Astrocyte of the spinal cord (primary cell): ENCODE data around the gene PPIA.

Experiments used
- DNase-seq: peaks from one replicate; pipeline ENCODE4 v3.0.0; 2011; ENCODE audit warnings: low read depth, low spot score
- H3K4me3 ChIP-seq: 2 replicates; pipeline ENCODE4 v1.5.1; 2011; ENCODE audit warnings: low read depth, mild to moderate bottlenecking, low read length, moderate library complexity
- CTCF ChIP-seq: IDR thresholded peaks from 2 replicates; pipeline ENCODE4 v1.5.1; 2012; ENCODE audit warnings: low read depth, mild to moderate bottlenecking, low read length, inconsistent platforms
- in situ Hi-C: cut with HindIII; loops from 2 replicates; pipeline ENCODE4 v1.10.0; 2017; ENCODE audit warnings: low sequenced_read_pairs

Gene PPIA

DNA sequence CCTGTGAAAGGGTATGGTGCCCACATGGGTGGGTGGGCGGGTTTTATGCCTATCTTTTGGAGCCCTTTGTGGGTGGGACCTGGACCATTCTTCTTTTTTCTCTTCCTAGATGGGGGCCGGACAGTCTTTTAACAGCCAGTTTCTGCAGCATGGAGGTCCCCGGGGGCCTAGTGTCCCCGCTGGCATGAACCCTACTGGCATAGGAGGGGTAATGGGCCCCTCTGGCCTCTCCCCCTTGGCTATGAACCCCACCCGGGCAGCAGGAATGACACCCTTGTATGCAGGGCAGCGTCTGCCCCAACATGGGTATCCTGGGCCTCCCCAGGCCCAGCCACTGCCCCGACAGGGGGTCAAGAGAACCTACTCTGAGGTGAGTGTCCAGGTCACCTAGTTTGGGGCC, 38.7 kb upstream of the PPIA start:
- no peak for TF ChIP-seq CTCF
- DNase-seq: no peak
- no peak overlapping the region for H3K4me3 ChIP-seq
- in situ Hi-C loops: no loop called here

DNA sequence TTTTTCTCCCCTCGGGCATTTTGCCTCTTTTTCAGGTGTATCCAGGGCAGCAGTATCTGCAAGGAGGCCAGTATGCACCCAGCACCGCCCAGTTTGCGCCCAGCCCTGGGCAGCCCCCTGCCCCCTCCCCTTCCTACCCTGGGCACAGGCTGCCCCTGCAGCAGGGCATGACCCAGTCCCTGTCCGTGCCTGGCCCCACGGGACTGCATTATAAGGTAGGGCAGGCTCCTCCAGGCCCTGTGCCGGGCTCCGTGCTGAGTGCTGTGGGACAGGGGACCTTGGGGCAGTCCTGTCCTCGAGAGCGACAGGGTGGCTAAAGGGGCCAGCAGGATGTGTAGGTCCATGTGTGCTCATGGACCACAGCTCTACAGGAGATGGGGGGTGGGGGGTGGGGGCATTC, 37.2 kb upstream of the PPIA start:
- DNase-seq: no peak
- no peak overlapping the region for H3K4me3 ChIP-seq
- no peak for TF ChIP-seq CTCF
- in situ Hi-C loops: no loop called here

GRCh38 chr7:44760034-44760580, 36.4 kb upstream of the PPIA start:
- in situ Hi-C loops: no loop called here
- no peak for DNase-seq
- TF ChIP-seq CTCF: no peak
- H3K4me3 ChIP-seq: no peak overlapping the region

DNA sequence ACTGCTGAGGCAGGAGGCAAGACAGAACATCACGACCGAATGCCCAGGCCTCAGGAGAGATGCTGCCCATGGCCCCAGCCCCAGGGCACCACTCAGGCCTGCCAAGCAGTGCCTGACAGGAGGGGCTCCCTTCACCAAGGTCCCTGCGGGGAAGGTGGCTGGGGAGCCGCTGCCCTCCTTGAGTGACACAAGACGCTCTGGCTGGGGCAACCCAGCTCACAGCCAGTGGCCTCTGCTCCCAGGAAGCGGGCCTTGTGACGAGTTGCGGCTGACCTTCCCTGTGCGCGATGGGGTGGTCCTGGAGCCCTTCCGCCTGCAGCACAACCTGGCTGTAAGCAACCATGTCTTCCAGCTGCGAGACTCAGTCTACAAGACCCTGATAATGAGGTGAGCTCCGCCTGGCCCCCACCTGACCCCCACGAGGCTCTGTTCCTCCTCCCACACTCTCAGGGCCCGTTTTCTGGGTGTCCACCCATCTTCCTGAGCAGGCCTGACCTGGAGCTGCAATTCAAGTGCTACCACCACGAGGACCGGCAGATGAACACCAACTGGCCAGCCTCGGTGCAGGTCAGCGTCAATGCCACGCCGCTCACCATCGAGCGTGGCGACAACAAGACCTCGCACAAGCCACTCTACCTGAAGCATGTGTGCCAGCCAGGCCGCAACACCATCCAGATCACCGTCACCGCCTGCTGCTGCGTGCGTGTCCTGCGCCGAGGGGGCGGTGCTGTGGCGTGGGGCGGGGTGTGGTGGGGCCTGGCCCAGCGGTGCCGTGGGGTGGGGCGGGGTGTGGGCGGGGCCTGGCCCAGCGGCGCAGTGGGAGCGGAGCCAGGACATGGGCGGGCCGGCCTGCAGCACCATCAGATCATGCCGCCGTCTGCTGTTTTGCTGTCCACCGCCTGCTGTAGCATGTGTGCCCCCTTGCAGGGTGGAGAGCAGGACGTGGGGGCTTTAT, 35.0 kb upstream of the PPIA start:
- in situ Hi-C loops: no loop called here
- H3K4me3 ChIP-seq: no peak overlapping the region
- DNase-seq: no peak
- no peak for TF ChIP-seq CTCF

GRCh38 chr7:44762300-44762699, 34.2 kb upstream of the PPIA start:
- in situ Hi-C loops: no loop called here
- H3K4me3 ChIP-seq: no peak overlapping the region
- no peak for TF ChIP-seq CTCF
- DNase-seq: no peak

GRCh38 chr7:44762726-44763522, 33.6 kb upstream of the PPIA start:
- H3K4me3 ChIP-seq: no peak overlapping the region
- DNase-seq: no peak
- in situ Hi-C loops: no loop called here
- no peak for TF ChIP-seq CTCF
